GM12878 (cell line): ENCODE measurements around the gene COL28A1. TPM values are rescaled to one million over a fixed set of nuclear protein-coding genes. Genes with fewer than 3 reads are reported as not detected.

Experiments
- ATF2 ChIP-seq: IDR thresholded peaks from 2 replicates; pipeline ENCODE4 v1.6.1; 2012; ENCODE audit warnings: low read length, inconsistent platforms
- ATF7 ChIP-seq: fragments of 450-650 bp; IDR thresholded peaks from 2 replicates; pipeline ENCODE4 v1.6.1; 2016; ENCODE audit warnings: low read depth, mild to moderate bottlenecking
- BMI1 ChIP-seq: fragments of 450-650 bp; IDR thresholded peaks from 2 replicates; pipeline ENCODE4 v1.6.1; 2016; ENCODE audit warnings: mild to moderate bottlenecking, moderate library complexity, borderline replicate concordance
- CBX5 ChIP-seq: sonication (generic); IDR thresholded peaks from 2 replicates; pipeline ENCODE4 v1.6.1; 2016; ENCODE audit warnings: low read depth, moderate library complexity, mild to moderate bottlenecking, inconsistent platforms
- CREB1 ChIP-seq: IDR thresholded peaks from 2 replicates; pipeline ENCODE4 v1.6.1; 2012; ENCODE audit warnings: low read depth, mild to moderate bottlenecking, inconsistent platforms
- ELK1 ChIP-seq: IDR thresholded peaks from 2 replicates; pipeline ENCODE4 v1.6.1; 2012; ENCODE audit warnings: low read depth, low read length, improper control_type of control experiment
- LARP7 ChIP-seq: fragments of 450-650 bp; IDR thresholded peaks from 2 replicates; pipeline ENCODE4 v1.6.1; 2017; ENCODE audit warnings: mild to moderate bottlenecking
- MEF2B ChIP-seq: fragments of 450-650 bp; IDR thresholded peaks from 2 replicates; pipeline ENCODE4 v1.6.1; 2018; ENCODE audit warnings: mild to moderate bottlenecking, moderate library complexity; ENCODE audit not compliant: partially characterized antibody, poor library complexity, severe bottlenecking
- MLLT1 ChIP-seq: fragments of 450-650 bp; IDR thresholded peaks from 2 replicates; pipeline ENCODE4 v1.6.1; 2016; ENCODE audit warnings: mild to moderate bottlenecking
- MYC ChIP-seq: IDR thresholded peaks from 2 replicates; pipeline ENCODE4 v1.6.1; 2011; ENCODE audit warnings: mild to moderate bottlenecking, low read length, moderate library complexity, inconsistent platforms; ENCODE audit not compliant: insufficient read depth, insufficient replicate concordance, insufficient read length, severe bottlenecking
- NFIC ChIP-seq: IDR thresholded peaks from 2 replicates; pipeline ENCODE4 v1.6.1; 2012; ENCODE audit warnings: low read depth, mild to moderate bottlenecking, inconsistent platforms, low read length, moderate library complexity
- NFXL1 ChIP-seq: fragments of 450-650 bp; IDR thresholded peaks from 2 replicates; pipeline ENCODE4 v1.6.1; 2017; ENCODE audit warnings: antibody characterized with exemption, mild to moderate bottlenecking, borderline replicate concordance
- PAX8 ChIP-seq: fragments of 450-650 bp; IDR thresholded peaks from 2 replicates; pipeline ENCODE4 v1.6.1; 2017; ENCODE audit warnings: mild to moderate bottlenecking, moderate library complexity
- PKNOX1 ChIP-seq: fragments of 450-650 bp; IDR thresholded peaks from 2 replicates; pipeline ENCODE4 v1.6.1; 2016; ENCODE audit warnings: mild to moderate bottlenecking
- PML ChIP-seq: IDR thresholded peaks from 2 replicates; pipeline ENCODE4 v1.6.1; 2012; ENCODE audit warnings: low read length, inconsistent platforms
- SP1 ChIP-seq: IDR thresholded peaks from one replicate; pipeline ENCODE4 v1.6.1; 2011; ENCODE audit warnings: low read depth, low read length
- SREBF2 ChIP-seq: IDR thresholded peaks from 2 replicates; pipeline ENCODE4 v1.6.1; 2012; ENCODE audit warnings: mild to moderate bottlenecking, low read length
- USF1 ChIP-seq: IDR thresholded peaks from 2 replicates; pipeline ENCODE4 v1.6.1; 2011; ENCODE audit warnings: borderline replicate concordance, low read depth, mild to moderate bottlenecking, moderate library complexity, mixed read lengths, low read length; ENCODE audit not compliant: insufficient read depth; ENCODE audit errors: extremely low read length
- ZNF207 ChIP-seq: fragments of 450-650 bp; IDR thresholded peaks from 2 replicates; pipeline ENCODE4 v1.6.1; 2014; ENCODE audit warnings: antibody characterized with exemption, mild to moderate bottlenecking, borderline replicate concordance
- ZNF592 ChIP-seq: fragments of 450-650 bp; IDR thresholded peaks from 2 replicates; pipeline ENCODE4 v1.6.1; 2017; ENCODE audit warnings: mild to moderate bottlenecking, moderate library complexity
- ZNF622 ChIP-seq: fragments of 450-650 bp; IDR thresholded peaks from 2 replicates; pipeline ENCODE4 v1.6.1; 2017; ENCODE audit warnings: mild to moderate bottlenecking, inconsistent platforms
- ZSCAN29 ChIP-seq: fragments of 450-650 bp; IDR thresholded peaks from 2 replicates; pipeline ENCODE4 v1.6.1; 2017; ENCODE audit warnings: mild to moderate bottlenecking, moderate library complexity
- polyA plus RNA-seq, 11 experiments: library from polyadenylated mRNA; depleted of rRNA in 4 of 11; unstranded in 6 of 11; stranded (reverse) in 5 of 11; fragments of >200 nt; fragmentation: Nextera tagmentation in 4 of 11; fragmentation: Illumina TruSeq in 1 of 11; extraction: Ambion mirVana in 4 of 11; extraction: Trizol in 1 of 11; gene quantifications; 1 replicate in 1 of 11; 2 replicates in 10 of 11; pipeline versions ENCODE4 v1.2.1 to v1.2.3, GENCODE V29; 2011 to 2016; ENCODE audit warnings: inconsistent platforms in 2 of 11, missing spikeins in 2 of 11, low read depth in 1 of 11
- total RNA-seq, 4 experiments: library from RNA; depleted of rRNA in 3 of 4; stranded (reverse); fragments of >200 nt in 3 of 4; fragmentation: Illumina TruSeq in 1 of 4; extraction: Trizol in 1 of 4; gene quantifications; 2 replicates each; pipeline versions ENCODE4 v1.2.1 to v1.2.3, GENCODE V29; 2013 to 2021

COL28A1 gene
- total and polyA plus RNA-seq, 10 of the 15 experiments (the other 5 are each of a cell fraction or from before 2014, with no cell fraction given), result 0.05 to 0.22 TPM; not detected in 8

- TF ChIP-seq ZNF592, result no peak
- no peak; the same call in 1 of the 2 replicates for TF ChIP-seq PKNOX1
- TF ChIP-seq PAX8, result no peak
- TF ChIP-seq SP1, result peak; percentile 44
- peak; percentile 69 for TF ChIP-seq PML
- peak; percentile 81 for TF ChIP-seq NFIC
- no peak for TF ChIP-seq ZSCAN29
- no peak; the same call in 1 of the 2 replicates for TF ChIP-seq BMI1
- no peak for TF ChIP-seq SREBF2
- TF ChIP-seq LARP7, result no peak
- TF ChIP-seq ATF2, result peak; percentile 58
- no peak for TF ChIP-seq ZNF622
- TF ChIP-seq MLLT1, result no peak; the same call in 1 of the 2 replicates
- no peak for TF ChIP-seq USF1
- 0 out of 2 replicates have a peak, but pooled peaks have one; percentile 71 for TF ChIP-seq CBX5
- peak; percentile 76 for TF ChIP-seq MEF2B
- TF ChIP-seq ZNF207, result no peak
- TF ChIP-seq NFXL1, result no peak
- peak; percentile 64 for TF ChIP-seq ATF7
- TF ChIP-seq CREB1, result peak; percentile 92
- peak; percentile 30; the same call in 1 of the 2 replicates for TF ChIP-seq ELK1
- TF ChIP-seq MYC, result no peak
Observed at GRCh38 chr7:7569081-7569527, 33.4 kb upstream of the COL28A1 start (continued).
